ENCODE results near the gene APOBEC2.

APOBEC2 gene

DNA sequence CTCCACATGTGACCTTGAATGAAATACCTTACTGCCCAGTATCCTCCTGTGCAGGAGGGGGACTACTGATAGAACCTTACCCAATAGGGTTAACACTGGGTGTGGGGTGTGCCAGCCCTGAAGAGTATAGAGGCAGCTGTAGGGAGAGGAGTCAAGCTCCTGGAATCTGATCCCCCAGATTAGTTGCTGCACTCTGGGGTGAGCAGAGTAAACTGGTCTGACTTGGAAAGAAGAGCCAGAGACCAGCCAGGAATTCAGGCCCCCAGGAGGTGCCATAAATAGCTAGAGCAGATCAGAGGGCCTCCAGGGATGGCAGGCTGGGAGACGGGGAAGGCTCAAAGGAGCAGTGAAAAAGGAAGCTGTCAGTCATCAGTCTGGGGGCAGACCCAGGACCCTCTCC, 3.5 kb upstream of the APOBEC2 start:
- DNase-seq (ENCODE audit: low read depth), result no peak
- no peak for TF ChIP-seq CTCF (IDR thresholded peaks at IDR 0.05; ENCODE audit: low read length, missing control alignments)
- H3K4me3 ChIP-seq (replicated peaks; ENCODE audit: low read depth, low read length), result no peak overlapping the region

GRCh38 chr6:41049955-41050354, 3.0 kb upstream of the APOBEC2 start:
- no peak overlapping the region for H3K4me3 ChIP-seq (replicated peaks; ENCODE audit: low read depth, low read length)
- TF ChIP-seq CTCF (IDR thresholded peaks at IDR 0.05; ENCODE audit: low read length, missing control alignments), result no peak
- no peak for DNase-seq (ENCODE audit: low read depth)

GRCh38 chr6:41050536-41050935, 2.5 kb upstream of the APOBEC2 start:
- no peak for TF ChIP-seq CTCF (IDR thresholded peaks at IDR 0.05; ENCODE audit: low read length, missing control alignments)
- DNase-seq (ENCODE audit: low read depth), result no peak
- no peak overlapping the region for H3K4me3 ChIP-seq (replicated peaks; ENCODE audit: low read depth, low read length)

- DNase-seq (ENCODE audit: low read depth), result no peak
- no peak overlapping the region for H3K4me3 ChIP-seq (replicated peaks; ENCODE audit: low read depth, low read length)
These were observed 1.1 kb upstream of the APOBEC2 start for GRCh38 chr6:41051873-41052272.

DNA sequence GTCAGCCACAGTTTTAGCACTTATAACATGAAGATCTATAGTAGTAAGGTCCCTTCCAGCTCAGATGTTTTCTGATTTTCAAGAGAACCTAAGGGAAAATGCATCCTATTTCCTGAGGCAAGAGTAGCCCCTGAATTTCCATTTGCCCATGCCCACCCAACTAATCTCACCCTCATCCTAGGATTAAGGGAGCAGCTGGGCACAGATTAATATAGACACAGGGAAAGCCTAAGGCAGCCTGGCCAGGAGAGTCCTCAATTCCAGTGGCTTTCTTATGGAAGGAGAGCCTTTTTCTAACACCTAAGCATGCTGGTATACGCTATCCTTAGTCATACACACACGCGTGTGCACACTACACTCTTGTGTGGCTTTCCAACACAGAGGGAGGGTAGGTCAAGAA, 1.5 kb downstream of the APOBEC2 start:
- no peak for TF ChIP-seq CTCF (IDR thresholded peaks at IDR 0.05; ENCODE audit: low read length, missing control alignments)
- no peak for DNase-seq (ENCODE audit: low read depth)
- no peak overlapping the region for H3K4me3 ChIP-seq (replicated peaks; ENCODE audit: low read depth, low read length)

More at GRCh38 chr6:41051873-41052272, 1.1 kb upstream of the APOBEC2 start:
- no peak for TF ChIP-seq CTCF (IDR thresholded peaks at IDR 0.05; ENCODE audit: low read length, missing control alignments)

- no peak for DNase-seq (ENCODE audit: low read depth)
- no peak for TF ChIP-seq CTCF (IDR thresholded peaks at IDR 0.05; ENCODE audit: low read length, missing control alignments)
- no peak overlapping the region for H3K4me3 ChIP-seq (replicated peaks; ENCODE audit: low read depth, low read length)
These were observed 2.1 kb downstream of the APOBEC2 start for GRCh38 chr6:41055149-41055548.

DNA sequence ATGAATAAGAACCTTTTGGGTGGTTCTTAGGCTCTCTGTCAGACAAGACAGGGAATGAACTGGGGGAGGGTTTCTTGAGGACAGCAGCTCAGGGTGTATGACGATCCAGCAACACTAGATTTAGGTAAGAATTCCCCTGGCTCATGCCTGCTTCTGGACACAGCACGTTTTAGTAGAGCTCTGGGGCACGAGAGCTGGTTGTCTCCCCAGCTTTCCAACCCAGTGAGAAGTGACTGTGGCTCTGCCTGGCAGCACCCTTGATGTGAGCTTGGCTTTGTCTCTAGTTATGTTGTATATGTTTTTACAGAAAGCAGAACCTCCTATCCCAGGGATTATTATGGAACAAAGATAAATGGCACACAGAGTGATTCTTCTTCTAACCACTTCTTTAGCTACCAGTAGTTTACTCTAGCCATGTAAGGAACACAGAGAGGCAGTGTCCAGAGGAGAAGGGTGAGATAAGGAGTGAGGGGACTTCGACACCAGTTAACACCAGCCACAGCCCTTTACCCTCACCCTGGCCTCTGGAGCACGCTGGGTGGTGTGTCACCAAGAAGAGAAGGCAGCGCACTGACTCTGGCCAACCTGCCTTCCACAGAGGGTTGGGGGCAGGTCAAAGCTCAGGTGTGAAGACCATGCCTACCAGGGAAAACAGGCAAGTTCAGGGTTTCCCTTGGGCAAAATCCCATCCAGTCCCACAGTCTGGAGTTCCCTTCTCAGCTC, 3.9 kb downstream of the APOBEC2 start:
- no peak for DNase-seq (ENCODE audit: low read depth)
- TF ChIP-seq CTCF (IDR thresholded peaks at IDR 0.05; ENCODE audit: low read length, missing control alignments), result no peak

More for the DNA sequence above, 3.9 kb downstream of the APOBEC2 start:
- H3K4me3 ChIP-seq (replicated peaks; ENCODE audit: low read depth, low read length), result no peak overlapping the region
